Measurements from ENCODE around the gene CCDC187. TPM values are rescaled to one million over a fixed set of nuclear protein-coding genes. Genes with fewer than 3 reads are reported as not detected.

CCDC187 gene
- total RNA-seq, 1 experiment from 2014 or later: not detected

GRCh38 chr9:136326761-136327303 is 22.9 kb upstream of the CCDC187 start:
- no peaks in the 10 kb centered on the region for H3K9me3 ChIP-seq (ENCODE audit: low read depth, low read length, poor library complexity, severe bottlenecking)
- BruUV-seq (replicated peaks): no TSS peak
- H3K36me3 ChIP-seq (ENCODE audit: insufficient read depth, low read length, poor library complexity, severe bottlenecking): no peaks in the 10 kb centered on the region
- ChIA-PET POLR2A (ENCODE audit: low non-redundant PET) (no interaction called here), CTCF (no interaction called here)
- TF ChIP-seq CTCF (conservative IDR thresholded peaks at IDR 0.05; ENCODE audit: low read depth, low read length) (no peak), EZH2 (IDR thresholded peaks at IDR 0.05; ENCODE audit: borderline replicate concordance, low read depth, low read length, poor library complexity, severe bottlenecking) (no peak)
- no peaks in the 10 kb centered on the region for H3K27me3 ChIP-seq (replicated peaks; ENCODE audit: insufficient read depth, low read depth, low read length, poor library complexity)
- peak overlapping the region; percentile 76 for H3K4me3 ChIP-seq (ENCODE audit: low read depth, low read length, poor library complexity, severe bottlenecking)
- peaks cover 25% of the 10 kb centered on the region for H3K4me1 ChIP-seq (ENCODE audit: insufficient read depth, low read length, poor library complexity, severe bottlenecking)
- peak overlapping the region; percentile 71 for H3K27ac ChIP-seq (ENCODE audit: low read depth, low read length, poor library complexity, severe bottlenecking)
- no peak for DNase-seq (ENCODE audit: low spot score)
- intact Hi-C loops (cut with micrococcal nuclease; ENCODE audit: unreplicated experiment): no loop called here

GRCh38 chr9:136326061-136326760 is 22.3 kb upstream of the CCDC187 start:
- TF ChIP-seq EZH2 (IDR thresholded peaks at IDR 0.05; ENCODE audit: borderline replicate concordance, low read depth, low read length, poor library complexity, severe bottlenecking) (no peak), CTCF (conservative IDR thresholded peaks at IDR 0.05; ENCODE audit: low read depth, low read length) (no peak)
- DNase-seq (ENCODE audit: low spot score): no peak
- intact Hi-C loops (cut with micrococcal nuclease; ENCODE audit: unreplicated experiment): no loop called here
- no TSS peak for BruUV-seq (replicated peaks)
- Histone ChIP-seq H3K4me1 (ENCODE audit: insufficient read depth, low read length, poor library complexity, severe bottlenecking) (peaks cover 25% of the 10 kb centered on the region), H3K4me3 (ENCODE audit: low read depth, low read length, poor library complexity, severe bottlenecking) (no peak overlapping the region), H3K9me3 (ENCODE audit: low read depth, low read length, poor library complexity, severe bottlenecking) (no peaks in the 10 kb centered on the region), H3K36me3 (ENCODE audit: insufficient read depth, low read length, poor library complexity, severe bottlenecking) (no peaks in the 10 kb centered on the region), H3K27me3 (replicated peaks; ENCODE audit: insufficient read depth, low read depth, low read length, poor library complexity) (no peaks in the 10 kb centered on the region), H3K27ac (ENCODE audit: low read depth, low read length, poor library complexity, severe bottlenecking) (peak overlapping the region; percentile 71)
- POLR2A ChIA-PET (ENCODE audit: low non-redundant PET): no interaction called here
- CTCF ChIA-PET: no interaction called here

GRCh38 chr9:136325358-136325757 is 21.5 kb upstream of the CCDC187 start:
- H3K27ac ChIP-seq (ENCODE audit: low read depth, low read length, poor library complexity, severe bottlenecking): no peak overlapping the region
- H3K4me3 ChIP-seq (ENCODE audit: low read depth, low read length, poor library complexity, severe bottlenecking): no peak overlapping the region
- H3K9me3 ChIP-seq (ENCODE audit: low read depth, low read length, poor library complexity, severe bottlenecking): peaks cover 4% of the 10 kb centered on the region
- ChIA-PET CTCF (no interaction called here), POLR2A (ENCODE audit: low non-redundant PET) (no interaction called here)
- peaks cover 25% of the 10 kb centered on the region for H3K4me1 ChIP-seq (ENCODE audit: insufficient read depth, low read length, poor library complexity, severe bottlenecking)
- no TSS peak for BruUV-seq (replicated peaks)
- TF ChIP-seq CTCF (conservative IDR thresholded peaks at IDR 0.05; ENCODE audit: low read depth, low read length) (no peak), EZH2 (IDR thresholded peaks at IDR 0.05; ENCODE audit: borderline replicate concordance, low read depth, low read length, poor library complexity, severe bottlenecking) (no peak)
- intact Hi-C loops (cut with micrococcal nuclease; ENCODE audit: unreplicated experiment): no loop called here
- DNase-seq (ENCODE audit: low spot score): no peak
- no peaks in the 10 kb centered on the region for H3K36me3 ChIP-seq (ENCODE audit: insufficient read depth, low read length, poor library complexity, severe bottlenecking)
- no peaks in the 10 kb centered on the region for H3K27me3 ChIP-seq (replicated peaks; ENCODE audit: insufficient read depth, low read depth, low read length, poor library complexity)
